MM.1S (cell line): ENCODE results near the gene PTGER1.
"Not testable (repeated sequence)": the region's sequence is repeated elsewhere in the genome, so short reads cannot be mapped to it uniquely, and the experiment has no call there.

Experiments used
- DNase-seq: peaks from one replicate; pipeline ENCODE4 v3.0.0-alpha.2; 2015
- H2AFZ ChIP-seq: fragments of 300-600 bp; sonication (generic); 2 replicates; pipeline ENCODE4 v1.6.0; 2016; ENCODE audit warnings: antibody characterized with exemption, low read length
- H3F3A ChIP-seq: fragments of 300-600 bp; sonication (generic); 2 replicates; pipeline ENCODE4 v1.6.1; 2016; ENCODE audit warnings: mild to moderate bottlenecking, antibody characterized with exemption, low read length, moderate library complexity, mixed read lengths; ENCODE audit not compliant: insufficient read depth
- H3K27ac ChIP-seq: fragments of 300-600 bp; sonication (generic); 2 replicates; pipeline ENCODE4 v1.5.1; 2016; ENCODE audit warnings: mild to moderate bottlenecking, low read length
- H3K27me3 ChIP-seq: fragments of 300-600 bp; sonication (generic); replicated peaks from 2 replicates; pipeline ENCODE4 v1.6.0; 2016; ENCODE audit warnings: low read length; ENCODE audit not compliant: insufficient read depth
- H3K36me3 ChIP-seq: fragments of 300-600 bp; sonication (generic); replicated peaks from 2 replicates; pipeline ENCODE4 v1.6.1; 2016; ENCODE audit warnings: mild to moderate bottlenecking, low read length, mixed read lengths; ENCODE audit not compliant: insufficient read depth
- H3K4me1 ChIP-seq: fragments of 300-600 bp; sonication (generic); 2 replicates; pipeline ENCODE4 v1.6.1; 2016; ENCODE audit warnings: low read length, mixed read lengths
- H3K4me2 ChIP-seq: fragments of 300-600 bp; sonication (generic); 2 replicates; pipeline ENCODE4 v1.6.0; 2016; ENCODE audit warnings: low read depth, low read length
- H3K4me3 ChIP-seq: fragments of 300-600 bp; sonication (generic); 2 replicates; pipeline ENCODE4 v1.5.1; 2016; ENCODE audit warnings: low read length, mixed read lengths
- H3K79me2 ChIP-seq: fragments of 300-600 bp; sonication (generic); 2 replicates; pipeline ENCODE4 v1.6.1; 2016; ENCODE audit warnings: mixed run types, low read length, mixed read lengths
- H3K9ac ChIP-seq: fragments of 300-600 bp; sonication (generic); 2 replicates; pipeline ENCODE4 v1.6.1; 2016; ENCODE audit warnings: low read length, mixed read lengths
- H3K9me2 ChIP-seq: fragments of 300-600 bp; sonication (generic); replicated peaks from 2 replicates; pipeline ENCODE4 v1.6.1; 2016; ENCODE audit warnings: mild to moderate bottlenecking, low read length, mixed read lengths; ENCODE audit not compliant: insufficient read depth
- H3K9me3 ChIP-seq: fragments of 300-600 bp; sonication (generic); replicated peaks from 2 replicates; pipeline ENCODE4 v1.6.1; 2016; ENCODE audit warnings: mild to moderate bottlenecking, low read length, mixed read lengths; ENCODE audit not compliant: insufficient read depth
- H4K20me1 ChIP-seq: fragments of 300-600 bp; sonication (generic); 2 replicates; pipeline ENCODE4 v1.6.1; 2016; ENCODE audit warnings: mild to moderate bottlenecking, low read length, moderate library complexity, mixed read lengths; ENCODE audit not compliant: insufficient read depth
- CTCF ChIP-seq: fragments of 300-600 bp; sonication (generic); IDR thresholded peaks from 2 replicates; pipeline ENCODE4 v1.5.1; 2016; ENCODE audit warnings: antibody characterized with exemption, low read length, mixed read lengths
- EZH2 ChIP-seq: fragments of 300-600 bp; sonication (generic); optimal IDR thresholded peaks from 2 replicates; pipeline ENCODE3; 2017; ENCODE audit warnings: low read depth, mild to moderate bottlenecking, antibody characterized with exemption, low read length, mixed read lengths
- EZH2phosphoT487 ChIP-seq: fragments of 300-600 bp; sonication (generic); IDR thresholded peaks from 2 replicates; pipeline ENCODE4 v1.6.1; 2018; ENCODE audit warnings: antibody characterized with exemption, low read length

PTGER1 gene

GRCh38 chr19:14470031-14470876 lies 4.9 kb downstream of the PTGER1 start:
- Histone ChIP-seq H3K4me3 (no peak overlapping the region), H3K9me2 (no peaks in the 10 kb centered on the region), H3K9ac (no peak overlapping the region), H3K4me1 (no peaks in the 10 kb centered on the region), H3K9me3 (no peaks in the 10 kb centered on the region), H3K27me3 (peaks cover 23% of the 10 kb centered on the region), H4K20me1 (no peaks in the 10 kb centered on the region), H3K36me3 (no peaks in the 10 kb centered on the region), H2AFZ (no peak overlapping the region), H3K27ac (no peak overlapping the region), H3F3A (no peaks in the 10 kb centered on the region), H3K4me2 (no peak overlapping the region), H3K79me2 (no peaks in the 10 kb centered on the region)
- no peak for DNase-seq
- TF ChIP-seq EZH2phosphoT487 (no peak), CTCF (no peak), EZH2 (no peak)

GRCh38 chr19:14467816-14468215 lies 7.3 kb downstream of the PTGER1 start:
- H3K27me3 ChIP-seq, result peaks cover 6% of the 10 kb centered on the region; the same call in 1 of the 2 replicates

GRCh38 chr19:14467391-14467790 lies 7.8 kb downstream of the PTGER1 start:
- H3K79me2 ChIP-seq, result no peaks in the 10 kb centered on the region
- H3K4me1 ChIP-seq, result no peaks in the 10 kb centered on the region
- H3K27ac ChIP-seq, result no peak overlapping the region
- DNase-seq, result no peak
- peaks cover 2% of the 10 kb centered on the region; the same call in 1 of the 2 replicates for H3K27me3 ChIP-seq
- H4K20me1 ChIP-seq, result no peaks in the 10 kb centered on the region
- H3K4me2 ChIP-seq, result no peak overlapping the region
- no peak overlapping the region for H2AFZ ChIP-seq
- H3K36me3 ChIP-seq, result no peaks in the 10 kb centered on the region
- H3F3A ChIP-seq, result no peaks in the 10 kb centered on the region
- no peak for TF ChIP-seq EZH2phosphoT487
- TF ChIP-seq CTCF, result no peak
- TF ChIP-seq EZH2, result no peak
- no peak overlapping the region for H3K9ac ChIP-seq
- H3K9me2 ChIP-seq, result no peaks in the 10 kb centered on the region
- H3K9me3 ChIP-seq, result no peaks in the 10 kb centered on the region
- H3K4me3 ChIP-seq, result no peak overlapping the region

More at GRCh38 chr19:14467816-14468215, 7.3 kb downstream of the PTGER1 start:
- H2AFZ ChIP-seq, result no peak overlapping the region
- no peaks in the 10 kb centered on the region for H3K9me2 ChIP-seq
- H3K36me3 ChIP-seq, result no peaks in the 10 kb centered on the region
- no peak overlapping the region for H3K27ac ChIP-seq
- no peak for DNase-seq
- no peak overlapping the region for H3K9ac ChIP-seq
- H3K4me3 ChIP-seq, result no peak overlapping the region
- no peaks in the 10 kb centered on the region for H3K79me2 ChIP-seq
- no peak for TF ChIP-seq EZH2phosphoT487
- no peaks in the 10 kb centered on the region for H4K20me1 ChIP-seq
- no peaks in the 10 kb centered on the region for H3K4me1 ChIP-seq
- no peaks in the 10 kb centered on the region for H3K9me3 ChIP-seq
- no peaks in the 10 kb centered on the region for H3F3A ChIP-seq
- H3K4me2 ChIP-seq, result no peak overlapping the region

GRCh38 chr19:14463747-14464146 lies 11.4 kb downstream of the PTGER1 start:
- Histone ChIP-seq H3K9me3 (no peaks in the 10 kb centered on the region), H3K4me3 (no peak overlapping the region), H3K27ac (no peak overlapping the region), H3K9me2 (no peaks in the 10 kb centered on the region), H3K79me2 (no peaks in the 10 kb centered on the region), H3K4me2 (no peak overlapping the region), H3K27me3 (no peaks in the 10 kb centered on the region), H3K9ac (no peak overlapping the region), H3F3A (no peaks in the 10 kb centered on the region), H4K20me1 (no peaks in the 10 kb centered on the region), H3K4me1 (no peaks in the 10 kb centered on the region), H2AFZ (no peak overlapping the region), H3K36me3 (no peaks in the 10 kb centered on the region)
- DNase-seq, result no peak
- TF ChIP-seq CTCF (no peak), EZH2phosphoT487 (no peak), EZH2 (no peak)

GRCh38 chr19:14462401-14462800 lies 12.8 kb downstream of the PTGER1 start:
- DNase-seq, H3K4me2 ChIP-seq, H3F3A ChIP-seq, H3K36me3 ChIP-seq, H3K4me1 ChIP-seq, H3K9me2 ChIP-seq, H2AFZ ChIP-seq, H3K4me3 ChIP-seq, H4K20me1 ChIP-seq, H3K79me2 ChIP-seq, H3K9me3 ChIP-seq, H3K27me3 ChIP-seq, H3K9ac ChIP-seq, H3K27ac ChIP-seq: not testable (repeated sequence)
